ENCODE measurements around the gene GDPGP1. TPM values are rescaled to one million over a fixed set of nuclear protein-coding genes. Genes with fewer than 3 reads are reported as not detected.

Gene GDPGP1
- total and polyA plus RNA-seq, 12 donors = 3.0 to 16.3 (median 13.0) TPM

DNA sequence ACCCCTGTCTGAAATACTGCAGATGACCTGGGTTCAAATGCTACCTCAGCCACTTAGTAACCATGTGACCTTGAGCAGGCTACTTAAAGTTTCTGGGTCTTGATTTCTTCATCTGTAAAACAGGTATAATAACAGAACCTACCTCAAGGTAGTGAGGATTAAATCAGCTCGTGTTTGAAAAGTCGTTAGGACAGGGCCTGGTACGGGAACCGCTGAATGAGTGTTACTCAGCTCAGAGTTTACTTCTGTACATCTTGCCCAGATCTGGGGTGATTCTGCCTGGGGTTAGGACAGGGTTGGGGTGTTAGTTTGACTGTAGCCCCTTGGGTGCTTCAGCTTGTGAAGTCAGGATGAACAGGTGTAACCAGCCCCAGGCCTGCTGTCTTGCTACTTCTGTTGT, 31.1 kb upstream of the GDPGP1 start:
- Histone ChIP-seq H3K36me3 (peaks cover 0 to 21% (median 0%) of the 10 kb centered on the region in 9 donors), H3K4me1 (peaks cover 19 to 69% (median 44%) of the 10 kb centered on the region in 9 donors), H3K4me3 (peak overlapping the region in 1 of 10 donors; percentile 76), H3K9me3 (no peaks in the 10 kb centered on the region), H3K27ac (no peak overlapping the region), H3K27me3 (no peaks in the 10 kb centered on the region)
- DNase-seq = no peak
- intact Hi-C loops (cut with DNase I) = no loop called here
- 91 to 93% methylated on average over 4 of the region's 4 CpGs for WGBS, 2 donors
- ATAC-seq = no peak
- no peak for TF ChIP-seq CTCF (IDR thresholded peaks at IDR 0.05)

GRCh38 chr15:90203473-90203872, 30.5 kb upstream of the GDPGP1 start:
- H3K27ac ChIP-seq = no peak overlapping the region
- no peak for DNase-seq
- no peak for ATAC-seq
- 96 to 97% methylated on average over 7 of the region's 7 CpGs for WGBS, 2 donors
- H3K4me1 ChIP-seq = peaks cover 19 to 65% (median 44%) of the 10 kb centered on the region in 9 donors
- no peaks in the 10 kb centered on the region for H3K9me3 ChIP-seq
- no peak overlapping the region for H3K4me3 ChIP-seq
- H3K36me3 ChIP-seq = peaks cover 0 to 26% (median 0%) of the 10 kb centered on the region in 9 donors
- TF ChIP-seq CTCF (IDR thresholded peaks at IDR 0.05) = no peak
- intact Hi-C loops (cut with DNase I) = no loop called here
- no peaks in the 10 kb centered on the region for H3K27me3 ChIP-seq

GRCh38 chr15:90203922-90204321, 30.1 kb upstream of the GDPGP1 start:
- Histone ChIP-seq H3K27me3 (no peaks in the 10 kb centered on the region), H3K4me1 (peaks cover 19 to 62% (median 44%) of the 10 kb centered on the region in 9 donors), H3K4me3 (no peak overlapping the region), H3K9me3 (no peaks in the 10 kb centered on the region), H3K36me3 (peaks cover 0 to 30% (median 0%) of the 10 kb centered on the region in 9 donors), H3K27ac (no peak overlapping the region)
- intact Hi-C loops (cut with DNase I) = no loop called here
- no peak for TF ChIP-seq CTCF (IDR thresholded peaks at IDR 0.05)
- WGBS, 2 donors = 63 to 66% methylated on average over 8 of the region's 8 CpGs
- ATAC-seq = no peak
- no peak for DNase-seq

- Histone ChIP-seq H3K4me3 (no peak overlapping the region), H3K4me1 (peaks cover 19 to 68% (median 42%) of the 10 kb centered on the region in 9 donors), H3K36me3 (peaks cover 0 to 41% (median 0%) of the 10 kb centered on the region in 9 donors), H3K27me3 (no peaks in the 10 kb centered on the region), H3K9me3 (no peaks in the 10 kb centered on the region), H3K27ac (peak overlapping the region in 7 of 10 donors; percentile 9 to 57 (median 26))
- 82 to 84% methylated on average over 10 of the region's 10 CpGs for WGBS, 2 donors
- DNase-seq (no peak), ATAC-seq (no peak)
- intact Hi-C loops (cut with DNase I) = no loop called here
- TF ChIP-seq CTCF (IDR thresholded peaks at IDR 0.05) = no peak
Observed at GRCh38 chr15:90205050-90205848, 28.8 kb upstream of the GDPGP1 start.

Measured in heart right ventricle (tissue), 16 donors.